Metanephros (tissue), 2 donors: ENCODE measurements around the gene BRCA2. TPM values are rescaled to one million over a fixed set of nuclear protein-coding genes. Genes with fewer than 3 reads are reported as not detected.

Source experiments
- small RNA-seq: library from RNA; depleted of rRNA; stranded (forward); fragments of <200 nt; gene quantifications from one replicate; pipeline ENCODE3, GENCODE V24; 2014; ENCODE audit warnings: low replicate concordance
- total RNA-seq: library from RNA; depleted of rRNA; stranded (reverse); fragments of >200 nt; gene quantifications from one replicate; pipeline ENCODE4 v1.2.3, GENCODE V29; 2014

The BRCA2 gene, protein sequence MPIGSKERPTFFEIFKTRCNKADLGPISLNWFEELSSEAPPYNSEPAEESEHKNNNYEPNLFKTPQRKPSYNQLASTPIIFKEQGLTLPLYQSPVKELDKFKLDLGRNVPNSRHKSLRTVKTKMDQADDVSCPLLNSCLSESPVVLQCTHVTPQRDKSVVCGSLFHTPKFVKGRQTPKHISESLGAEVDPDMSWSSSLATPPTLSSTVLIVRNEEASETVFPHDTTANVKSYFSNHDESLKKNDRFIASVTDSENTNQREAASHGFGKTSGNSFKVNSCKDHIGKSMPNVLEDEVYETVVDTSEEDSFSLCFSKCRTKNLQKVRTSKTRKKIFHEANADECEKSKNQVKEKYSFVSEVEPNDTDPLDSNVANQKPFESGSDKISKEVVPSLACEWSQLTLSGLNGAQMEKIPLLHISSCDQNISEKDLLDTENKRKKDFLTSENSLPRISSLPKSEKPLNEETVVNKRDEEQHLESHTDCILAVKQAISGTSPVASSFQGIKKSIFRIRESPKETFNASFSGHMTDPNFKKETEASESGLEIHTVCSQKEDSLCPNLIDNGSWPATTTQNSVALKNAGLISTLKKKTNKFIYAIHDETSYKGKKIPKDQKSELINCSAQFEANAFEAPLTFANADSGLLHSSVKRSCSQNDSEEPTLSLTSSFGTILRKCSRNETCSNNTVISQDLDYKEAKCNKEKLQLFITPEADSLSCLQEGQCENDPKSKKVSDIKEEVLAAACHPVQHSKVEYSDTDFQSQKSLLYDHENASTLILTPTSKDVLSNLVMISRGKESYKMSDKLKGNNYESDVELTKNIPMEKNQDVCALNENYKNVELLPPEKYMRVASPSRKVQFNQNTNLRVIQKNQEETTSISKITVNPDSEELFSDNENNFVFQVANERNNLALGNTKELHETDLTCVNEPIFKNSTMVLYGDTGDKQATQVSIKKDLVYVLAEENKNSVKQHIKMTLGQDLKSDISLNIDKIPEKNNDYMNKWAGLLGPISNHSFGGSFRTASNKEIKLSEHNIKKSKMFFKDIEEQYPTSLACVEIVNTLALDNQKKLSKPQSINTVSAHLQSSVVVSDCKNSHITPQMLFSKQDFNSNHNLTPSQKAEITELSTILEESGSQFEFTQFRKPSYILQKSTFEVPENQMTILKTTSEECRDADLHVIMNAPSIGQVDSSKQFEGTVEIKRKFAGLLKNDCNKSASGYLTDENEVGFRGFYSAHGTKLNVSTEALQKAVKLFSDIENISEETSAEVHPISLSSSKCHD (N-terminal part only)
- total RNA-seq, result 6.4 TPM

DNA sequence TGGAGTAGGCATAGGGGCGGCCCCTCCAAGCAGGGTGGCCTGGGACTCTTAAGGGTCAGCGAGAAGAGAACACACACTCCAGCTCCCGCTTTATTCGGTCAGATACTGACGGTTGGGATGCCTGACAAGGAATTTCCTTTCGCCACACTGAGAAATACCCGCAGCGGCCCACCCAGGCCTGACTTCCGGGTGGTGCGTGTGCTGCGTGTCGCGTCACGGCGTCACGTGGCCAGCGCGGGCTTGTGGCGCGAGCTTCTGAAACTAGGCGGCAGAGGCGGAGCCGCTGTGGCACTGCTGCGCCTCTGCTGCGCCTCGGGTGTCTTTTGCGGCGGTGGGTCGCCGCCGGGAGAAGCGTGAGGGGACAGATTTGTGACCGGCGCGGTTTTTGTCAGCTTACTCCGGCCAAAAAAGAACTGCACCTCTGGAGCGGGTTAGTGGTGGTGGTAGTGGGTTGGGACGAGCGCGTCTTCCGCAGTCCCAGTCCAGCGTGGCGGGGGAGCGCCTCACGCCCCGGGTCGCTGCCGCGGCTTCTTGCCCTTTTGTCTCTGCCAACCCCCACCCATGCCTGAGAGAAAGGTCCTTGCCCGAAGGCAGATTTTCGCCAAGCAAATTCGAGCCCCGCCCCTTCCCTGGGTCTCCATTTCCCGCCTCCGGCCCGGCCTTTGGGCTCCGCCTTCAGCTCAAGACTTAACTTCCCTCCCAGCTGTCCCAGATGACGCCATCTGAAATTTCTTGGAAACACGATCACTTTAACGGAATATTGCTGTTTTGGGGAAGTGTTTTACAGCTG, at the start of gene BRCA2, which contains the start of gene ZAR1L:
Gene BRCA2 (plus strand): TSS at position 271 of the 790 bp plus-strand sequence. CDS start 953 bp downstream, outside the sequence.
Gene ZAR1L (minus strand): TSS at position 126 of the 790 bp plus-strand sequence. CDS start 3,438 bp downstream, outside the sequence.

DNA sequence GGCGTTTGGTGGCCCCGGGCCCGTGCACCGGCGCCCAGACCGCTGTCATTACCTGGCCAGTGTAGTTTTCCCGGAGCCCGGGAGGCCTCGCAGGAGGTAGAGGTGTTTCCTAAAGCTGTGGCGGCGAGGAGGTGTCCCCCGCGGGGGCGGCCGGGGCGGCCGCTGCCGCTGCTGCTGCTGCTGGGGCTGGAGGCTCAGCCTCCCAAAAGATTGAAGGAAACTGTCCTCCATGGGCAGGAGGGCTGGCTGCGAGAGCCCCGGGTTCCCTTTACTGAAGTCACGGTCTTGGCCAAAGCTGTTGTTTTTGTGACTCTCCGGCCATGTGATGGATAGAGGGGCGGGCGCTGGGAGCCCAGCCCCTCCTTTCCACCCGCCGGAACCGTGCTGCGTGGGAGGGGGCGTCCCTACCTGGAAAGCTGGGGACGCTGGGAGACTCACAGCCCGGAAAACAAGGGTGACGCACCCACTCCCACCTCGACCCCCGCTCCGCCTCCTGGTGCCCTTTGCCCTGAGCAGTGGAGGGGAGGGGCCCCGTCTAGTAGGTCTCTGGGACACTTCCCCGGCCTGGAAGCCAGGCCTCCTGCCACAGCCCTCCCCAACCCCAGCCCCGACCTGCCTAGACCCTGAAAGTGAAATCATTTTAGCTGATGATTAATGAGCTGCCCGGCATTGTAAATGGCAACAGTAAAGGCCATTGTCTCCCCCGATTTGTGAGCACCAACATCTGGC, 112.7 kb downstream of the BRCA2 start, which contains the start of gene N4BP2L1:
Gene N4BP2L1 (minus strand): TSS at position 279 of the 729 bp plus-strand sequence. CDS start 48 bp downstream, at position 231.

Small RNAs within 50 kb of the gene (small RNA-seq; reads per million reads assigned to genes)
- not detected for gene RF00190

Other genes starting within 250 kb of the BRCA2 start
- not detected for gene ZAR1L, start 145 bp upstream of the BRCA2 start, total RNA-seq
- gene N4BP2L1, start 112.6 kb downstream of the BRCA2 start, total RNA-seq, result 24.7 TPM
- 157 TPM for gene N4BP2L2, start 223.3 kb downstream of the BRCA2 start, total RNA-seq